ENCODE results near the gene HNRNPA2B1.

DNA sequence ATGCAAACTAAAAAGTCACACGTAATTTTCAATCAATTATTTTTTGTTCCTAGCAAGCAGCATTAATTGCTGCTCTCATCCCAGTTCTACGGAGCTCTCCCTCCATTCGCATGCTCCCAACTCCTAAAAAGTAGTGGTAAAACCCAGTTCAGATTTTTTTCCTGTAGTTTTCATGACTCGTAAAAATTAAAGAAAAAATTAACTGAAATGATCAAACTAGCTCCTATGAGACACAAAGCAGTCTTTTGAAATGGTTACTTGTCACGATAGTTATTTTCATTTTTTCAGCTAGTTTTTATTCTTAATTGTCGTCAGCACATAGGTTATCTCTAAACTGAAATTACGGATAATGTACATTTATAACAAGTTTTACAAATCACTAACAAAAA, 1.8 kb downstream of the HNRNPA2B1 start:
- TF ChIP-seq, protein P1, sequence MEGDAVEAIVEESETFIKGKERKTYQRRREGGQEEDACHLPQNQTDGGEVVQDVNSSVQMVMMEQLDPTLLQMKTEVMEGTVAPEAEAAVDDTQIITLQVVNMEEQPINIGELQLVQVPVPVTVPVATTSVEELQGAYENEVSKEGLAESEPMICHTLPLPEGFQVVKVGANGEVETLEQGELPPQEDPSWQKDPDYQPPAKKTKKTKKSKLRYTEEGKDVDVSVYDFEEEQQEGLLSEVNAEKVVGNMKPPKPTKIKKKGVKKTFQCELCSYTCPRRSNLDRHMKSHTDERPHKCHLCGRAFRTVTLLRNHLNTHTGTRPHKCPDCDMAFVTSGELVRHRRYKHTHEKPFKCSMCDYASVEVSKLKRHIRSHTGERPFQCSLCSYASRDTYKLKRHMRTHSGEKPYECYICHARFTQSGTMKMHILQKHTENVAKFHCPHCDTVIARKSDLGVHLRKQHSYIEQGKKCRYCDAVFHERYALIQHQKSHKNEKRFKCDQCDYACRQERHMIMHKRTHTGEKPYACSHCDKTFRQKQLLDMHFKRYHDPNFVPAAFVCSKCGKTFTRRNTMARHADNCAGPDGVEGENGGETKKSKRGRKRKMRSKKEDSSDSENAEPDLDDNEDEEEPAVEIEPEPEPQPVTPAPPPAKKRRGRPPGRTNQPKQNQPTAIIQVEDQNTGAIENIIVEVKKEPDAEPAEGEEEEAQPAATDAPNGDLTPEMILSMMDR (IDR thresholded peaks at IDR 0.05; ENCODE audit: low read depth, low read length) = no peak
- no peak for TF ChIP-seq EZH2phosphoT487 (IDR thresholded peaks at IDR 0.05; ENCODE audit: low read depth)
